Measurements from ENCODE around the gene NHLRC1.
A peak's percentile ranks its signal among the peaks of the same experiment; 100 is the strongest.
"Not testable (repeated sequence)": the region's sequence is repeated elsewhere in the genome, so short reads cannot be mapped to it uniquely, and the experiment has no call there.

The NHLRC1 gene

GRCh38 chr6:18122128-18123093 is at the start of gene NHLRC1:
NHLRC1 (minus strand) TSS chr6:18122677; CDS start chr6:18122606, 71 bp downstream.
- peak; percentile 95 for DNase-seq

- DNase-seq: no peak
These were observed 49.4 kb upstream of the NHLRC1 start for GRCh38 chr6:18171871-18172270.

GRCh38 chr6:18168264-18168663 is 45.8 kb upstream of the NHLRC1 start:
- no peak for DNase-seq

GRCh38 chr6:18166312-18167036 is 44.0 kb upstream of the NHLRC1 start:
- no peak for DNase-seq

- no peak for DNase-seq
These were observed 43.3 kb upstream of the NHLRC1 start for GRCh38 chr6:18165751-18166150.

- DNase-seq: no peak
These were observed 39.9 kb upstream of the NHLRC1 start for GRCh38 chr6:18162401-18162800.

GRCh38 chr6:18161431-18161830 is 39.0 kb upstream of the NHLRC1 start:
- no peak for DNase-seq

- DNase-seq: no peak
These were observed 38.4 kb upstream of the NHLRC1 start for GRCh38 chr6:18160911-18161310.

- peak; percentile 76 for DNase-seq
These were observed 33.5 kb upstream of the NHLRC1 start for GRCh38 chr6:18155864-18156421.

GRCh38 chr6:18155150-18155863 is 32.8 kb upstream of the NHLRC1 start, which contains the start of gene KDM1B:
KDM1B (plus strand) TSS chr6:18155422; CDS start chr6:18159896, 4,474 bp downstream.
- DNase-seq: peak; percentile 99

- no peak for DNase-seq
These were observed 32.2 kb upstream of the NHLRC1 start, which contains the start of gene TPMT for GRCh38 chr6:18154507-18155149. TPMT (minus strand) TSS chr6:18155077; CDS start chr6:18149127, 5,950 bp downstream.

GRCh38 chr6:18153311-18153703 is 30.8 kb upstream of the NHLRC1 start:
- DNase-seq: no peak

GRCh38 chr6:18151801-18152200 is 29.3 kb upstream of the NHLRC1 start:
- no peak for DNase-seq

GRCh38 chr6:18151391-18151790 is 28.9 kb upstream of the NHLRC1 start:
- DNase-seq: not testable (repeated sequence)

GRCh38 chr6:18148304-18149025 is 26.0 kb upstream of the NHLRC1 start:
- DNase-seq: no peak

- DNase-seq: no peak
These were observed 25.1 kb upstream of the NHLRC1 start for GRCh38 chr6:18147616-18148015.

- DNase-seq: no peak
These were observed 24.7 kb upstream of the NHLRC1 start for GRCh38 chr6:18147160-18147559.

- no peak for DNase-seq
These were observed 20.0 kb upstream of the NHLRC1 start for GRCh38 chr6:18142591-18142861.

- DNase-seq: no peak
These were observed 19.5 kb upstream of the NHLRC1 start for GRCh38 chr6:18141805-18142590.

- no peak for DNase-seq
These were observed 17.6 kb upstream of the NHLRC1 start for GRCh38 chr6:18139935-18140621.

Measured in eye (tissue), 1 donor.